T-helper 1 cell treated with Interleukin-12 subunit alpha and Interleukin-12 subunit beta and Interleukin-4 antibody, amounts not matched to agents 30 μg/mL and 1 μg/mL, for 36 hours (primary cell): ENCODE results near the gene RAB5B.
A peak's percentile ranks its signal among the peaks of the same experiment; 100 is the strongest.

ENCODE experiments used
- H3K27ac Mint-ChIP-seq: one replicate; pipeline ENCODE4 v1.8.0; 2021; ENCODE audit warnings: mild to moderate bottlenecking, mixed read lengths
- H3K27me3 Mint-ChIP-seq: one replicate; pipeline ENCODE4 v1.8.0; 2021; ENCODE audit warnings: low read depth, mixed read lengths
- H3K36me3 Mint-ChIP-seq: one replicate; pipeline ENCODE4 v1.8.0; 2021; ENCODE audit warnings: low read depth, mixed read lengths
- H3K4me1 Mint-ChIP-seq: one replicate; pipeline ENCODE4 v1.8.0; 2021; ENCODE audit warnings: low read depth, mixed read lengths
- H3K4me3 Mint-ChIP-seq: one replicate; pipeline ENCODE4 v1.8.0; 2021; ENCODE audit warnings: mild to moderate bottlenecking, moderate library complexity, mixed read lengths
- H3K9me3 Mint-ChIP-seq: one replicate; pipeline ENCODE4 v1.8.0; 2021; ENCODE audit warnings: mixed read lengths

The RAB5B gene, protein sequence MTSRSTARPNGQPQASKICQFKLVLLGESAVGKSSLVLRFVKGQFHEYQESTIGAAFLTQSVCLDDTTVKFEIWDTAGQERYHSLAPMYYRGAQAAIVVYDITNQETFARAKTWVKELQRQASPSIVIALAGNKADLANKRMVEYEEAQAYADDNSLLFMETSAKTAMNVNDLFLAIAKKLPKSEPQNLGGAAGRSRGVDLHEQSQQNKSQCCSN

DNA sequence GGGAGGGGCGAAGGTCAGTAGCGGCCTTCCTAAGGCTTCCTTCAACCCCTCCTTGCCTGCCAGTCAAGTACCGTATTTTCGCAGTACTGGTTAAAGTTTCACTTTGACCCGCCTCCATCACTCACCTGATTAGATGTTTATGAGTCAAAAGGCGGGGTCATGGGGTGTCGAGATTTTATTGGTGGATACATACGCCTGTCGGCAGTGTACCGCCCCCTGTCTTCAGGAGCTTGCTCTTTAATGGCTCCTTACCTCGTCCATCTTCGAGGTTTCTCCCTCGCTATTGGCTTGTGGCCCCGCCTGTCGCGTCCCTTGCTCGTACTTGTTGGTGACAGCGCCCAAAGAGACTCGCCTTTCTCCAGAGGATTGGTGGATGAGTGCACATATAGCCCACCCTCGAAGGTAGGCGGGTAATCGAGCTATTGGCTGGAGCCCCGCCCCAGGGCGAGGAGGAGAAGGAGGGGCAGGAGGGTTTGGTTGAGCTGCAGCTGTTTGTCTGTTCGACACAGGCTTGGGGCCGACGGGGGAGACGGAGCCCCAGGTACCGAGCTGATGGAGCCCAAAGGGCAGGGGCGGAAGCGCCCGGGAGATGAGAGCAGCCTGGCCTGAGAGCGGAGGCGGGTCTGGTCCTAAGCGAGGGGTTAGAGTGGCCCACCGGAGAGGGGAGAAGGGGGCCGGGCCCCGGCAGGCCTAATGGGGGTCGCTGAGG is at the start of gene RAB5B:
RAB5B (plus strand) TSS at position 480 of the 709 bp plus-strand sequence. CDS start 12,883 bp downstream, outside the sequence.
- Mint-ChIP-seq H3K4me1 (peaks cover 10% of the 10 kb centered on the region), H3K27ac (no peak within 1 kb of the TSS), H3K36me3 (peaks cover 17% of the 10 kb centered on the region), H3K4me3 (no peak within 1 kb of the TSS), H3K27me3 (no peaks in the 10 kb centered on the region), H3K9me3 (no peaks in the 10 kb centered on the region)

DNA sequence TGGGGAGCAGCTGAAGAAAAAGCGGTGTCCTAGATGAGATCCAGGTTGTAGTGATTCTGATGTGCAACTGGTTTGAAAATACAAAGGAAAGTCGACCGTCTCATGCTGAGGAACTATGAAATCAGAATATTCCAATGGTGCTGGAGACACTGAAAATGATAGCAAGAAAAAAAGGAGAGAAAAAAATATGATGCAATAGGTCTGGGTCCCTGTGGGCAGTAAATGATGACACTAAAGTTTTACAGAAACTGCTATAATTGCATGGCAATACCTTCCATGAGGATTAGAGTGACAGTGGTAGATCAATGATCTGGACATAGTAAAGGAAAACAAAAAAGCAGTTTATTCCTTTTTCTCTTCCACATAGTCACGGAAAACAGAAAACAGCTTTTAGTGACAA is 48.5 kb upstream of the RAB5B start:
- H3K4me3 Mint-ChIP-seq, result peak overlapping the region; percentile 100

DNA sequence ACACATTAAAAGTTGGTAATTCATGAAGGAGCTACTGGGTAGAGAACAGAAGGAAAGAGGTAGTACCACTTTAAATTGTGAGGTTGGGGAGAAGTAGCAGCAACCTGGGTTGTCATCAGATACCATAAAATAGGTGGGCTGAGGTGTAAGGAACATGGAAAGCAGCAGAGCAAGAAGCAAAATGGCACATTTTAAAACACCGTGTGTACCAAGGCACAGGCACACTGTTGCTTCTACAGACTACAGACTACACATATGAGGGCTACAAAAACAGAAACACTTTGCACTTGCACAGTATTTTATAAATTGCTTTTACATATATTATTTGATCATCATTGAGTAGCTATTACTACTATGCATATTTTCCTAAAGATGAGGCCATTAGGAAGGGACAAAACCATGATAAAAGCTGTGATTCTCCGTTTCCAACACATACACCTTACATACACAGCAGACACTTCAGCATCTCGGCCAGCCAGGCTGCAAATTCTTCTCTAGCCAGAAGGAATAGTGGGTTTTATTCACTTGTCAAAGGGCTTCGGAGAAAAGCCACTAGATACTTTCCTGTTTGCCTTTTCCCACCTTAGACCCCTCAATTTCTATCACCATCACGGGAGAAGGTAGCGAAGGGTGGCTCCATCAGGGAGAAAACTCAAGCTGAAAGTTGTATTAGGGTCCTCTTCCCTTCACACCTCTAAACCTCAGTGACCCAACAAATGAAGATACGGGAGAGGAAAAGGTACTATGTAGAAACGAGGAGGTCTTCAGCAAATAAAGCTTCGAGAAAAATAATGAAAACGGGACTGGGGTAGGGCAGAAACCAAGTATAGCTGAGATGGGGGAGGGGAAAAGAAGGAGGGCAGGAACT is 47.8 kb upstream of the RAB5B start:
- Mint-ChIP-seq H3K9me3 (no peaks in the 10 kb centered on the region), H3K27ac (peak overlapping the region; percentile 95), H3K4me3 (peak overlapping the region; percentile 100), H3K36me3 (peaks cover 32% of the 10 kb centered on the region), H3K4me1 (peaks cover 44% of the 10 kb centered on the region), H3K27me3 (no peaks in the 10 kb centered on the region)

More for the DNA sequence above, 48.5 kb upstream of the RAB5B start:
- Mint-ChIP-seq H3K27ac (peak overlapping the region; percentile 95), H3K36me3 (peaks cover 30% of the 10 kb centered on the region), H3K9me3 (no peaks in the 10 kb centered on the region), H3K27me3 (no peaks in the 10 kb centered on the region), H3K4me1 (peaks cover 46% of the 10 kb centered on the region)

DNA sequence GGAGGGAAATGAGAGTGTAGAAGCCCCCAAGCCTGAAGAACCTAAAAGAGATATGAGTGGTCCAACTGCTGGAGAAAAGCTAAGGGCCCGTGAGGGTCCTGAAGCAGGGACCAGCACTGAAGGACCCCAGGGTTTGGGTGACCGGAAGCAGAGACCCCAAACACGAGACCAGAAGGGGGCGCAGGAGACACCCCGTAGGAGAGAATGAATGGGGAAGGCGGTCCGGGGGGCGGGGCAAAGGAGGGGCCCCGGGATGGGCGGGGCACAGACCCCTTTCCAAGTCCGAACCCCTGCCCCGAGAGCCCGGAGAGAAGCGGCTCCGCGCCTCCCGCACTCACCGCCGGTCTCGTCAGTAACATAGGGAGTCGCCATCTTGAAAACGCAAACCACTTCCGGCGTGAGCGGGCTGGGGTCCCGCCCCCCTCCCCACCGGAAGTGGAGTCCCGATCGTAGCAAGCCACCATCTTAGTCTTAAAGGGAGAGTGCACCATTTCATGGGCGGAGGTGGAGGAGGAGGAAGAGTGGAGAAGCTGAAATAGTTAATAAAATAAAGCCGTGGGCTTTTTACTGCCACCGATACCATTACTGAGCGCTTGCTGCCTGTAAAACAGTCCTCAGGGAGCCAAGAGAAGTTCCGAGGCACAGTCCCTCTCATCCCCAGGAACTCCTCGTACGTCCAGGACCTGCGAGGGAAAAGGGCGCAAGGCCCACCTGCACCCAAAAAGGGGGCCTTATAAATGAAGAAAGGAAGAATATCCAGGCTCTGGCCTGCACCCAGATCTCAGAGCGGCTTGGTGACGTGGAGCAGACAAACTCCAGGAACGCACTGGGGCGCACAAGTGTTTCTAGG is 46.9 kb upstream of the RAB5B start:
- Mint-ChIP-seq H3K4me3 (peak overlapping the region; percentile 100), H3K36me3 (peaks cover 38% of the 10 kb centered on the region), H3K27ac (peak overlapping the region; percentile 95)

DNA sequence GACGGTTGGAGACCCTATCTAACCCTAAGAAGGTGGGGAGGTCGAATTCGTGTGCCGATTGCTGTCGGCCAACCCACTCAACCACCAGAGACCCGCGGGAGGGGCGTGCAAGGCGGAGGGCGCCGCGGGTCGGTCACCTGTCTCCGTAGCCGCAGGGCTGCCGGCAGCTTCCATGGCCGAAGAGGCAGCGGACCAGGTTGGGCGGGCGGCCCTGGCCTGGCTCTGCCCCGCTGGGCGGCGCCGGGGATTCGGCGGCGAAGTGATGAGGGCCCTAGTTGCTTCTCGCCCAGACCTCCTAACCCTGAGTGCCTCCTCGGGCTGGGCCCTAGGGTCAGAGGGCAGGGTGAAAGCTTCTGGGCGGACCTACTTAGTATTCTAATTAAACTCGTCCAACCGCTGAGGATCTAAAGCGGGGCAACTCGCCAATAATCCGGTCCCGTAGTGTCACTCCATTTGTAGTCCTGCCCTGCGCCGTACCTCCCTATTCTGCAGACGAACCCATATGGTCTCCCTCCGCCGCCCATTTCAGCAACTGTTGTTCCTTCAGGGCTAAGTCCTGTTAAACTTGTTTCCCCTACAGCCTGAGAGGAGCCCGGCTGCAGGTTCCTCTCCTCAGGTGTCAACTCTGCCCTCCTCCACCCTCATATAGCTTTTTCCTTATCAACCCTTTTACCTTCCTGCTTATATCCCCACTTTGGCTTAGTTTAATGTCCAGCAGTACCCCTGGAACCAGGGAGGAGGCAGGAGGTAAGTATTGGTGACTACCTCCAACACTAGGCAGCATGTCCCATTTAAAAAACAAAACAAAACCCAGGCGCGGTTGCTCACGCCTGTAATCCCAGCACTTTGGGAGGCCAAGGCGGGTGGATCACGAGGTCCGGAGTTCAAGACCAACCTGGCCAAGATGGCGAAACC is 46.0 kb upstream of the RAB5B start, which contains the start of gene PYM1:
PYM1 (minus strand) TSS at position 307 of the 915 bp plus-strand sequence; CDS start at position 174, 133 bp downstream.
- no peaks in the 10 kb centered on the region for H3K27me3 Mint-ChIP-seq
- H3K4me3 Mint-ChIP-seq, result peak within 1 kb of the TSS; percentile 100
- H3K36me3 Mint-ChIP-seq, result peaks cover 38% of the 10 kb centered on the region
- no peaks in the 10 kb centered on the region for H3K9me3 Mint-ChIP-seq
- H3K4me1 Mint-ChIP-seq, result peaks cover 37% of the 10 kb centered on the region
- H3K27ac Mint-ChIP-seq, result peak within 1 kb of the TSS; percentile 98

More for the DNA sequence above, 46.9 kb upstream of the RAB5B start:
- Mint-ChIP-seq H3K9me3 (no peaks in the 10 kb centered on the region), H3K27me3 (no peaks in the 10 kb centered on the region), H3K4me1 (peaks cover 40% of the 10 kb centered on the region)

DNA sequence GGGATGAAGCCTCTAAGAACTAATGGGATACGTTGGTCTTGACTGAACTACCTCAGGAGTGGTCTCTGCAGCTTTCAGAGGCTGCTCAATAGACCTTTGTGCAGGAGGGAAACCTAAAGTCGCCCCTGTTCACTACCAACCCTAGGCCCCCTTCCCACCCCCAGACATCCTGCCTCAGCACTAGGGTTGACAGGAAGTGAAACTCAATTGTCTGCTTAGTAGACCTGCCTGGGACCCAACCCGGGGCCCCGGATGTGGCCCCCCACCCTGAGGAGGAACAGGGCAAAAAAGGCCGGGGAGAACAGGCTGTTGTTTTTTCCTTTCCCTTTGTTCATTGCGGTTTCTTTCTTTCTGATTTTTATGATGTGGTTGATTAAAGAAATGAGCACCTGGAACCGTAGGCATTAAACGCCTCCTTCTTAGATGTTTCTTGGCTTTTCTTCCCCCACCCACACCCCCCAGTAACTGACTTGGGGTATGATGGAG is 44.5 kb upstream of the RAB5B start:
- H3K9me3 Mint-ChIP-seq, result no peaks in the 10 kb centered on the region
- peak overlapping the region; percentile 98 for H3K27ac Mint-ChIP-seq
- no peaks in the 10 kb centered on the region for H3K27me3 Mint-ChIP-seq
- peak overlapping the region; percentile 100 for H3K4me3 Mint-ChIP-seq
- H3K36me3 Mint-ChIP-seq, result peaks cover 45% of the 10 kb centered on the region
- H3K4me1 Mint-ChIP-seq, result peaks cover 43% of the 10 kb centered on the region

DNA sequence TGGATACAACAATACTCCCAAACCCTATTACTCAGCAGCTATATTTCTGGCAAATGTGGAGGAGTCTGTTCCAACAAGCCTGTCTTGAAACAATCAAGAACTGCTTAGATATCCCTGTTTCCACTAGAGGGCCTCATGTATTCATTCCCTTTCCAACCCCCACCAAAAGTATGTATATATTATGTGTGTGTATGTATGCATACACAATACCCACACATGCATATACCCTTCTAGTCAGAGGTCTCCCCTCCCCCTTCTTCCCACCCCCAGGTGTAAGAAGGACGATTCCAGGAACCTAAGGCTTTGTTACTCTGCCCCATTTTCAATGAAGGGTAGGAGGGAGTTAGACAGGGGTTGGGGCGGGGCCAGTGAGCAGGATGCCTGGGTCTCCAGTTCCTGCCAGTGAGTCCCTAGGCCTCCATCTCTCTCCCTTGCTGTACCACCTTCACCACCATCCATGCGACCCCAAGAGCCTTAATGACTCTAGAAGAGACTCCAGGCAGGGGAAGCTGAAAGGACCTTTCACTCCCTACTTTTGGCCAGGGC is 43.0 kb upstream of the RAB5B start, which contains the start of gene DGKA:
DGKA (plus strand) TSS at position 392 of the 546 bp plus-strand sequence. CDS start 5,342 bp downstream, outside the sequence.
- no peaks in the 10 kb centered on the region for H3K9me3 Mint-ChIP-seq
- H3K27me3 Mint-ChIP-seq, result no peaks in the 10 kb centered on the region
- H3K4me3 Mint-ChIP-seq, result peak within 1 kb of the TSS; percentile 100
- H3K36me3 Mint-ChIP-seq, result peaks cover 46% of the 10 kb centered on the region
- H3K27ac Mint-ChIP-seq, result peak within 1 kb of the TSS; percentile 98
- peaks cover 46% of the 10 kb centered on the region for H3K4me1 Mint-ChIP-seq

DNA sequence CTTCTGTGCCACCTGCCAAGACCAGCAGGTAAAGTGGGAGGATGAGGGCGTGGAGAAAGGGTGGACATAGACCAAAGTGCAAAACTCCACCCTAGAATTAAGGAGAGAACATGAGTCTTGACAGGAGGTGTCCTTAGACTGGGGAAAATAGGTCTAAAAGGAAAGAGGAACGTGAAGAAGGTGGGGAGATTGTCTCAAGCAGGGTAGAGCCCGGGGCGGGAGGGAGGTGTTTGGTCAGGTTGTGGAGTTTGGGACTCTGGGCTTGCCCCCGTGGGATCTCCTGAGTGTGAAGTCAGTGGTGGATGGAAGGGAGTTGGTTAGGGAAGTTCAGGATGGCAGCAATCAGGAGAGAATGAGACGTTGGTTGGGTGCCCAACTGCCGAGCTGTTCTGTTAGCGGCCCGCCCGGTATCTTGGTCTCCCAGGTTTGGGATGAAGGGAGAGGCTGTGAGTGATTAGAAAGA is 42.5 kb upstream of the RAB5B start:
- Mint-ChIP-seq H3K27me3 (no peaks in the 10 kb centered on the region), H3K9me3 (no peaks in the 10 kb centered on the region), H3K36me3 (peaks cover 48% of the 10 kb centered on the region), H3K27ac (peak overlapping the region; percentile 98), H3K4me1 (peaks cover 50% of the 10 kb centered on the region), H3K4me3 (peak overlapping the region; percentile 100)

DNA sequence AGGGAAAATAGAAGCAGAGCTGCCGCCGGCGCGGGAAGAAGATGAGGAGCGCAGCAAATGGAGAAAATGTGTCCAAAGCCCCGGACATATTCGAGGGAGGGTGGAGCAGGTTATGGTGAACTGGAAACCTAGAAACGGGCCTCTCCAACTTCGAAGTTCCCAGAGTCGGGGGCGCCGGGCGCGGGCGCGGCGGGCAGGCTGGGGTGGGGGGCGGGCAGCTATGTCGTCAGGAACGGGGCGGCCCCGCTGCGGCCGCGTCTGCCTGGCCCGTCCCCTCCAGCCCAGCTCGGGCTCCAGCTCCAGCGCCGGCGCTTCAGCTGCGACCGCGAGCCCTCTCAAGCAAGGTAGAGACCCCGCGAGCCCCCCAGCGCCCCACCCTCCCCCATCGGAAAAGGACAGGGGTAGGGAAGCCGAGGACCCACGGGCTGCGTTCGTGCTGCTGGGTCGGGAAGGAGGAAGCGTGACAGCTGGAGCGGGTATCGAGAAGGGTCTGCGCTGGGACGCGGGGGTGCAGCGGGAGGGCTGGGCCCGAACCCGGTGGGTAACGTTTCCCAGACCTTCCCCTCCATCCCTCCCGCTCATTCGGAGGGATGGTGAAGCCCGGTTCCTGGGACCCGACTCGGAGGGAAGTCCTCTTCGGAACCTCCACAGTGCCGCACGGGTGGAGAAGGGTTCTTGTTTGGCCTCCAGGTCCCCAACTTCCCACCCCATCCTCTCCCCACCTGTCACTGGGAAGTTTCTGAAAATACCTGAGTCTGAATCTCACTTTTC is 41.9 kb upstream of the RAB5B start:
- peaks cover 57% of the 10 kb centered on the region for H3K4me1 Mint-ChIP-seq

DNA sequence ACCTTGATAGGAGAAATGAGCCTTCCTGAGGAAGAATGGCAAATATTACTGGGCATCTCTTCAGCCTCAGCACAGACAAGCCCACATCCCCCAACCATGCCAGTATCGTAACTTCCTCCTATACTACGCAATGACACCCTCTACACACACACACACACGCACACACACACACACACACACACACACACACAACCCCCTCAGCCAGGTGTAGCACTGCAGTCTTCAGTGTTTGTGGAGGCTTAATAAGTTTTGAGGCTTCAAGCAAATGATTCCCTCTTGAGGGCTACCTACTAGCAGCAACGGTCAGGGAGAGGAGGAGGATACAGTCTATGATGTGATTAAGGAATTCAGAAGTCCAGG is 41.3 kb upstream of the RAB5B start:
- Mint-ChIP-seq H3K27me3 (no peaks in the 10 kb centered on the region), H3K27ac (peak overlapping the region; percentile 93), H3K4me1 (peaks cover 62% of the 10 kb centered on the region), H3K36me3 (peaks cover 54% of the 10 kb centered on the region), H3K9me3 (no peaks in the 10 kb centered on the region), H3K4me3 (peak overlapping the region; percentile 100)

More for the DNA sequence above, 41.9 kb upstream of the RAB5B start:
- Mint-ChIP-seq H3K27me3 (no peaks in the 10 kb centered on the region), H3K27ac (peak overlapping the region; percentile 98), H3K36me3 (peaks cover 53% of the 10 kb centered on the region), H3K9me3 (no peaks in the 10 kb centered on the region), H3K4me3 (peak overlapping the region; percentile 100)

DNA sequence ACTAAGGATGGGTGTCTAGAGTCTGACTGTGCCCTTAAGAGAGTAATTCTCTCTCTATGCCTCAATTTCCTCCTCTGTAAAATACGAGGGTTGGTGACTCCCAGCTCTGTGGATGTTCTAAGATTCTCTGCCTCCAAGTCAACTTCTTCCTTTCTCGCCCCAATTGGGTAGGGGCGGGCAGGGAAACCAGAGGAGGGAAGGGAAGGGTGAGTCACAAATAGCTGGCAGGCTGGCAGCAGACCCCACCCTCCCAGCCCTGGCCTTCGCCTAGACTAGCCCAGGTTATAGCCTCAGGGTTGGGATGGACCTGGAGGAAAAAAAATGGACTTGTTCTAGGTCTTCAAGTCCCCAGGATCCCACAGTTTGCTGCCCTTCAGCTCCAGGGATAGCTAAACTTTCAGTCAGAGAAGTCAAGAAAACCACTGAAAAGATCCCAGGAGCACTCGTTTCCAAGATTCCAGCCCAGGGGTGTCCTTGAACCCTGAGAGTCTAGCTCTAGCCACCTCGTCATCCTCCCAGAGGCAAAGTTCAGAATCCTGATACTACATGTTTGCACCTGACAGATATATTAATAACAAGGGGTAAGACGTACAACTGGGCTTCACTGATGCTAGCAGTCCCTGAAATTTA is 40.6 kb upstream of the RAB5B start:
- Mint-ChIP-seq H3K4me3 (peak overlapping the region; percentile 100), H3K27me3 (no peaks in the 10 kb centered on the region), H3K36me3 (peaks cover 59% of the 10 kb centered on the region), H3K27ac (peak overlapping the region; percentile 93), H3K4me1 (peaks cover 64% of the 10 kb centered on the region), H3K9me3 (no peaks in the 10 kb centered on the region)
